HepG2 (cell line): ENCODE data around the gene BSND. TPM values are rescaled to one million over a fixed set of nuclear protein-coding genes. Genes with fewer than 3 reads are reported as not detected.

ENCODE experiments used
- ATAC-seq: fragments of 200-7000 bp; cut with Tn5 transposase; 3 replicates; pipeline ENCODE4 v1.9.1; 2020; ENCODE audit warnings: mild to moderate bottlenecking, moderate library complexity
- BruUV-seq: library from RNA; stranded (reverse); fragments of 400-500 nt; replicated peaks from 2 replicates; lab custom pipeline; 2021; lab: Mats Ljungman, UMichigan
- CTCF ChIA-PET: fragments of 300-600 bp; formaldehyde crosslinking; extraction: SDS; loops from one replicate; lab custom pipeline; 2021; ENCODE audit warnings: low total read pairs, inconsistent platforms, low intra/inter-chr PET ratio; lab: Yijun Ruan, JAX
- POLR2A ChIA-PET: fragments of 350-600 bp; sonication (Branson Sonifier 250); formaldehyde crosslinking; loops from one replicate; lab custom pipeline; 2020; ENCODE audit warnings: antibody characterized with exemption, inconsistent platforms; lab: Yijun Ruan, JAX
- DNase-seq: peaks from one replicate; pipeline ENCODE4 v3.0.0-alpha.2; 2015; ENCODE audit warnings: low spot score
- FAIRE-seq: peaks from 3 replicates; lab custom pipeline; 2011; peaks lifted over from hg19 to GRCh38; lab: Jason Lieb, UNC
- H2AFZ ChIP-seq: one replicate; pipeline ENCODE4 v1.6.1; 2011; ENCODE audit warnings: low read length, inconsistent platforms
- H3K27ac ChIP-seq: fragments of 300-600 bp; 3 replicates; pipeline ENCODE4 v1.8.0; 2011; ENCODE audit warnings: mixed run types, mild to moderate bottlenecking, mixed read lengths, low read length, inconsistent platforms; ENCODE audit not compliant: insufficient read depth; ENCODE audit errors: extremely low read length
- H3K27me3 ChIP-seq, 2 experiments: fragments of 200-600 bp in 1 of 2; 2 replicates in 1 of 2; 3 replicates in 1 of 2; pipeline versions ENCODE4 v1.6.0 to v1.8.0; 2011; ENCODE audit warnings: low read length in 2 of 2, mild to moderate bottlenecking in 2 of 2, moderate library complexity in 2 of 2, inconsistent platforms in 1 of 2; ENCODE audit not compliant: insufficient read depth in 2 of 2, control insufficient read depth in 1 of 2
- H3K36me3 ChIP-seq, 2 experiments: fragments of 200-600 bp in 1 of 2; replicated peaks in 1 of 2; 2 replicates in 1 of 2; 3 replicates in 1 of 2; pipeline versions ENCODE4 v1.5.1 to v1.8.0; 2011; ENCODE audit warnings: low read length in 2 of 2, inconsistent platforms in 1 of 2; ENCODE audit not compliant: insufficient read depth in 2 of 2, control insufficient read depth in 1 of 2
- H3K4me1 ChIP-seq: 2 replicates; pipeline ENCODE4 v1.5.1; 2012; ENCODE audit warnings: low read length, inconsistent platforms; ENCODE audit not compliant: insufficient read depth
- H3K4me2 ChIP-seq: 2 replicates; pipeline ENCODE4 v1.6.0; 2011; ENCODE audit warnings: low read depth, low read length, inconsistent platforms
- H3K4me3 ChIP-seq, 3 experiments: fragments of 200-600 bp in 1 of 3; sonication (generic), shearing (Covaris generic) in 1 of 3; replicated peaks in 1 of 3; 2 replicates each; pipeline ENCODE4 v1.5.1; 2011 to 2016; ENCODE audit warnings: low read length in 3 of 3, inconsistent platforms in 2 of 3, low read depth in 2 of 3, mild to moderate bottlenecking in 2 of 3, control low read depth in 1 of 3, mixed read lengths in 1 of 3; ENCODE audit not compliant: insufficient read depth in 1 of 3
- H3K79me2 ChIP-seq: one replicate; pipeline ENCODE4 v1.6.1; 2011; ENCODE audit warnings: low read length, inconsistent platforms; ENCODE audit not compliant: insufficient read depth
- H3K9ac ChIP-seq: 2 replicates; pipeline ENCODE4 v1.6.0; 2011; ENCODE audit warnings: mild to moderate bottlenecking, low read depth, low read length, inconsistent platforms; ENCODE audit not compliant: insufficient read depth
- H3K9me3 ChIP-seq: 2 replicates; pipeline ENCODE4 v1.5.1; 2012; ENCODE audit warnings: mild to moderate bottlenecking, low read length
- H4K20me1 ChIP-seq: 2 replicates; pipeline ENCODE4 v1.6.0; 2011; ENCODE audit warnings: inconsistent platforms, mild to moderate bottlenecking, low read length, moderate library complexity; ENCODE audit not compliant: insufficient read depth
- CBX1 ChIP-seq: IDR thresholded peaks from one replicate; pipeline ENCODE4 v1.6.1; 2016; ENCODE audit warnings: antibody characterized with exemption, low read depth
- FOSL1 ChIP-seq: sonication (generic); formaldehyde crosslinking; IDR thresholded peaks from 2 replicates; pipeline ENCODE4 v1.9.0; 2021; ENCODE audit warnings: missing genetic modification reagents, borderline replicate concordance
- ISL2 ChIP-seq: sonication (generic); formaldehyde crosslinking; IDR thresholded peaks from 2 replicates; pipeline ENCODE4 v1.5.0; 2020; ENCODE audit warnings: missing genetic modification reagents
- MED13 ChIP-seq: sonication (generic); formaldehyde crosslinking; IDR thresholded peaks from 2 replicates; pipeline ENCODE4 v1.5.0; 2020; ENCODE audit warnings: missing genetic modification reagents
- NONO ChIP-seq, 2 experiments: fragments of 450-650 bp in 1 of 2; sonication (generic) in 1 of 2; formaldehyde crosslinking in 1 of 2; IDR thresholded peaks in 1 of 2; conservative IDR thresholded peaks in 1 of 2; 2 replicates each; pipeline versions ENCODE4 v1.6.1 to v1.8.0; 2017 to 2022; ENCODE audit warnings: mild to moderate bottlenecking in 1 of 2, missing genetic modification reagents in 1 of 2, moderate library complexity in 1 of 2
- SMAD3 ChIP-seq: sonication (generic); formaldehyde crosslinking; IDR thresholded peaks from 2 replicates; pipeline ENCODE4 v1.4.0; 2020; ENCODE audit warnings: missing genetic modification reagents
- SUZ12 ChIP-seq: fragments of 150-350 bp; IDR thresholded peaks from 2 replicates; pipeline ENCODE4 v1.6.1; 2014; ENCODE audit warnings: low read depth, low read length
- ZNF720 ChIP-seq: sonication (generic); formaldehyde crosslinking; IDR thresholded peaks from 2 replicates; pipeline ENCODE4 v1.4.0; 2020; ENCODE audit warnings: missing genetic modification reagents
- ZNF891 ChIP-seq: sonication (generic); formaldehyde crosslinking; IDR thresholded peaks from 2 replicates; pipeline ENCODE4 v1.5.0; 2020; ENCODE audit warnings: mild to moderate bottlenecking, missing genetic modification reagents
- WGBS: methylation state at CpG from one replicate; pipeline ENCODE4 v1.1.6; 2017; ENCODE audit warnings: low lambda C conversion rate; 5-methylcytosine and 5-hydroxymethylcytosine counted together
- in situ Hi-C: cut with HindIII; loops from 2 replicates; pipeline ENCODE4 v1.10.0; 2017; ENCODE audit warnings: low pct_unique_long_range_greater_than_20kb; ENCODE audit not compliant: extremely low pct_ligation_motif_present
- intact Hi-C: fragments of 100-400 bp; cut with micrococcal nuclease; formaldehyde crosslinking; loops from one replicate; pipeline ENCODE4 v1.10.0; 2022; ENCODE audit not compliant: unreplicated experiment
- polyA plus RNA-seq, 8 experiments: library from polyadenylated mRNA; depleted of rRNA in 3 of 8; stranded (reverse) in 7 of 8; unstranded in 1 of 8; fragments of >200 nt; fragmentation: Illumina TruSeq in 4 of 8; extraction: Trizol in 4 of 8; gene quantifications; 2 replicates each; pipeline versions ENCODE4 v1.2.1 to v1.2.3, GENCODE V29; 2011 to 2016; ENCODE audit warnings: low read depth in 4 of 8, missing spikeins in 1 of 8, mixed read lengths in 1 of 8; ENCODE audit not compliant: insufficient read depth in 1 of 8
- total RNA-seq, 5 experiments: library from RNA; depleted of rRNA; stranded (reverse); fragments of >200 nt; fragmentation: Illumina TruSeq; extraction: Trizol; gene quantifications; 2 replicates each; pipeline ENCODE4 v1.2.3, GENCODE V29; 2016; ENCODE audit warnings: low read depth in 1 of 5
- TF ChIP-seq, protein P1 (sequence below), 2 experiments: sonication (generic) in 1 of 2; formaldehyde crosslinking in 1 of 2; IDR thresholded peaks; 2 replicates each; pipeline versions ENCODE4 v1.6.1 to v1.9.0; 2014 to 2022; ENCODE audit warnings: antibody characterized with exemption in 1 of 2, borderline replicate concordance in 1 of 2, inconsistent platforms in 1 of 2, low read depth in 1 of 2, missing genetic modification reagents in 1 of 2
- TF ChIP-seq, protein P2 (sequence below): sonication (generic); formaldehyde crosslinking; IDR thresholded peaks from 2 replicates; pipeline ENCODE4 v1.5.0; 2020; ENCODE audit warnings: missing genetic modification reagents, mild to moderate bottlenecking, borderline replicate concordance
- TF ChIP-seq, protein P3 (sequence below): sonication (generic); formaldehyde crosslinking; IDR thresholded peaks from 2 replicates; pipeline ENCODE4 v1.9.0; 2021; ENCODE audit warnings: mild to moderate bottlenecking, missing genetic modification reagents

BSND gene
- total and polyA plus RNA-seq, 2 of the 13 experiments (the other 11 are each of a cell fraction or from before 2014, with no cell fraction given), result not detected

DNA sequence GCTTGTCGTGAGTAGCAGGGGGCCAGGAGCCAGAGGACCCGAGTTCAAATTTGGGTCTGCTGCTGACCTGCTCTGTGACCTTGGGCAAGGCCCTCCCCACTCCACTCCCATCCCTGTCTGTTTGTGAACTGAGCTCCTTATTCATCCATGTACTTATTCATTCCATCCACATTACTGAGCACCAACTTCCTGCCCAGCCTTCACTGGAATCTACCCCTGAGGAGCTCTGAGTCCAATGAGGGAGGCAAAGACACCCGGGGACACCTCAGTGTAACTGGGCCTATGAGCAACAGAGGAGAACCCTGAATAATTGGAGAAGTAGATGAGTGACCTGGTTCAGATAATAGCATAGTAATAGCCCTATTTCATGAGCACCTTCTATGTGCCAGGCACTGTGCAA, 8.9 kb downstream of the BSND start:
- intact Hi-C loops, result no loop called here
- H3K9ac ChIP-seq, result no peak overlapping the region
- no peak overlapping the region for H3K4me3 ChIP-seq
- no peaks in the 10 kb centered on the region for H3K36me3 ChIP-seq
- H3K27me3 ChIP-seq, result peaks cover 2 to 12% of the 10 kb centered on the region in 2 experiments; a peak in 3 of 5 replicates
- no peak overlapping the region for H2AFZ ChIP-seq
- ChIA-PET CTCF (no interaction called here), POLR2A (no interaction called here)
- 17% methylated on average over 3 of the region's 3 CpGs for WGBS
- FAIRE-seq, result no peak
- peaks cover 7% of the 10 kb centered on the region; the same call in 1 of the 2 replicates for H3K4me1 ChIP-seq
- H3K4me2 ChIP-seq, result no peak overlapping the region
- in situ Hi-C loops, result no loop called here
- H3K9me3 ChIP-seq, result no peaks in the 10 kb centered on the region
- no peak for DNase-seq
- no peaks in the 10 kb centered on the region for H4K20me1 ChIP-seq
- ATAC-seq, result no peak
- no TSS peak for BruUV-seq
- no peak overlapping the region for H3K27ac ChIP-seq
- H3K79me2 ChIP-seq, result no peaks in the 10 kb centered on the region
- no peak for TF ChIP-seq SMAD3 (CRISPR knock-in tag)
- TF ChIP-seq, protein P1, sequence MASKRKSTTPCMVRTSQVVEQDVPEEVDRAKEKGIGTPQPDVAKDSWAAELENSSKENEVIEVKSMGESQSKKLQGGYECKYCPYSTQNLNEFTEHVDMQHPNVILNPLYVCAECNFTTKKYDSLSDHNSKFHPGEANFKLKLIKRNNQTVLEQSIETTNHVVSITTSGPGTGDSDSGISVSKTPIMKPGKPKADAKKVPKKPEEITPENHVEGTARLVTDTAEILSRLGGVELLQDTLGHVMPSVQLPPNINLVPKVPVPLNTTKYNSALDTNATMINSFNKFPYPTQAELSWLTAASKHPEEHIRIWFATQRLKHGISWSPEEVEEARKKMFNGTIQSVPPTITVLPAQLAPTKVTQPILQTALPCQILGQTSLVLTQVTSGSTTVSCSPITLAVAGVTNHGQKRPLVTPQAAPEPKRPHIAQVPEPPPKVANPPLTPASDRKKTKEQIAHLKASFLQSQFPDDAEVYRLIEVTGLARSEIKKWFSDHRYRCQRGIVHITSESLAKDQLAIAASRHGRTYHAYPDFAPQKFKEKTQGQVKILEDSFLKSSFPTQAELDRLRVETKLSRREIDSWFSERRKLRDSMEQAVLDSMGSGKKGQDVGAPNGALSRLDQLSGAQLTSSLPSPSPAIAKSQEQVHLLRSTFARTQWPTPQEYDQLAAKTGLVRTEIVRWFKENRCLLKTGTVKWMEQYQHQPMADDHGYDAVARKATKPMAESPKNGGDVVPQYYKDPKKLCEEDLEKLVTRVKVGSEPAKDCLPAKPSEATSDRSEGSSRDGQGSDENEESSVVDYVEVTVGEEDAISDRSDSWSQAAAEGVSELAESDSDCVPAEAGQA (IDR thresholded peaks at IDR 0.05; ENCODE audit: low read depth), result no peak
- TF ChIP-seq, protein P1 (CRISPR knock-in tag; IDR thresholded peaks at IDR 0.05; ENCODE audit: borderline replicate concordance), result no peak
- TF ChIP-seq FOSL1 (CRISPR knock-in tag), result no peak
- no peak for TF ChIP-seq SUZ12
- TF ChIP-seq MED13, result no peak
- TF ChIP-seq ZNF720 (CRISPR knock-in tag), result no peak
- no peak for TF ChIP-seq NONO (IDR thresholded peaks at IDR 0.05)
- TF ChIP-seq NONO (CRISPR knock-in tag; conservative IDR thresholded peaks at IDR 0.05), result no peak
- TF ChIP-seq CBX1, result no peak
- TF ChIP-seq, protein P2, sequence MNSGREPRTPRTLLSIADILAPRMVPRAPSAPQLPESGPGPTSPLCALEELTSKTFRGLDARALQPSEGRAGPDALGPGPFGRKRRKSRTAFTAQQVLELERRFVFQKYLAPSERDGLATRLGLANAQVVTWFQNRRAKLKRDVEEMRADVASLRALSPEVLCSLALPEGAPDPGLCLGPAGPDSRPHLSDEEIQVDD (CRISPR knock-in tag), result no peak
- no peak for TF ChIP-seq ISL2 (CRISPR knock-in tag)
- TF ChIP-seq ZNF891 (CRISPR knock-in tag), result no peak
- TF ChIP-seq, protein P3, sequence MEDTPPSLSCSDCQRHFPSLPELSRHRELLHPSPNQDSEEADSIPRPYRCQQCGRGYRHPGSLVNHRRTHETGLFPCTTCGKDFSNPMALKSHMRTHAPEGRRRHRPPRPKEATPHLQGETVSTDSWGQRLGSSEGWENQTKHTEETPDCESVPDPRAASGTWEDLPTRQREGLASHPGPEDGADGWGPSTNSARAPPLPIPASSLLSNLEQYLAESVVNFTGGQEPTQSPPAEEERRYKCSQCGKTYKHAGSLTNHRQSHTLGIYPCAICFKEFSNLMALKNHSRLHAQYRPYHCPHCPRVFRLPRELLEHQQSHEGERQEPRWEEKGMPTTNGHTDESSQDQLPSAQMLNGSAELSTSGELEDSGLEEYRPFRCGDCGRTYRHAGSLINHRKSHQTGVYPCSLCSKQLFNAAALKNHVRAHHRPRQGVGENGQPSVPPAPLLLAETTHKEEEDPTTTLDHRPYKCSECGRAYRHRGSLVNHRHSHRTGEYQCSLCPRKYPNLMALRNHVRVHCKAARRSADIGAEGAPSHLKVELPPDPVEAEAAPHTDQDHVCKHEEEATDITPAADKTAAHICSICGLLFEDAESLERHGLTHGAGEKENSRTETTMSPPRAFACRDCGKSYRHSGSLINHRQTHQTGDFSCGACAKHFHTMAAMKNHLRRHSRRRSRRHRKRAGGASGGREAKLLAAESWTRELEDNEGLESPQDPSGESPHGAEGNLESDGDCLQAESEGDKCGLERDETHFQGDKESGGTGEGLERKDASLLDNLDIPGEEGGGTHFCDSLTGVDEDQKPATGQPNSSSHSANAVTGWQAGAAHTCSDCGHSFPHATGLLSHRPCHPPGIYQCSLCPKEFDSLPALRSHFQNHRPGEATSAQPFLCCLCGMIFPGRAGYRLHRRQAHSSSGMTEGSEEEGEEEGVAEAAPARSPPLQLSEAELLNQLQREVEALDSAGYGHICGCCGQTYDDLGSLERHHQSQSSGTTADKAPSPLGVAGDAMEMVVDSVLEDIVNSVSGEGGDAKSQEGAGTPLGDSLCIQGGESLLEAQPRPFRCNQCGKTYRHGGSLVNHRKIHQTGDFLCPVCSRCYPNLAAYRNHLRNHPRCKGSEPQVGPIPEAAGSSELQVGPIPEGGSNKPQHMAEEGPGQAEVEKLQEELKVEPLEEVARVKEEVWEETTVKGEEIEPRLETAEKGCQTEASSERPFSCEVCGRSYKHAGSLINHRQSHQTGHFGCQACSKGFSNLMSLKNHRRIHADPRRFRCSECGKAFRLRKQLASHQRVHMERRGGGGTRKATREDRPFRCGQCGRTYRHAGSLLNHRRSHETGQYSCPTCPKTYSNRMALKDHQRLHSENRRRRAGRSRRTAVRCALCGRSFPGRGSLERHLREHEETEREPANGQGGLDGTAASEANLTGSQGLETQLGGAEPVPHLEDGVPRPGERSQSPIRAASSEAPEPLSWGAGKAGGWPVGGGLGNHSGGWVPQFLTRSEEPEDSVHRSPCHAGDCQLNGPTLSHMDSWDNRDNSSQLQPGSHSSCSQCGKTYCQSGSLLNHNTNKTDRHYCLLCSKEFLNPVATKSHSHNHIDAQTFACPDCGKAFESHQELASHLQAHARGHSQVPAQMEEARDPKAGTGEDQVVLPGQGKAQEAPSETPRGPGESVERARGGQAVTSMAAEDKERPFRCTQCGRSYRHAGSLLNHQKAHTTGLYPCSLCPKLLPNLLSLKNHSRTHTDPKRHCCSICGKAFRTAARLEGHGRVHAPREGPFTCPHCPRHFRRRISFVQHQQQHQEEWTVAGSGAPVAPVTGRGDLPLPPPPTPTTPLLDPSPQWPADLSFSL, result no peak
